ENCODE results near the gene HOXB6.

GRCh38 chr17:48565925-48566710 lies 38.7 kb downstream of the HOXB6 start:
- TF ChIP-seq CTCF (IDR thresholded peaks at IDR 0.05) (no peak), POLR2A (IDR thresholded peaks at IDR 0.05) (no peak)

Data from thyroid gland (tissue), 4 donors.